ENCODE measurements around the gene RACGAP1.

RACGAP1 gene

GRCh38 chr12:50025187-50026059 is at the start of gene RACGAP1:
Gene RACGAP1, minus strand, starts transcription at chr12:50025494. Its CDS starts 8,779 bp downstream, at chr12:50016715.
- peak; percentile 100 for DNase-seq (ENCODE audit: low spot score)

GRCh38 chr12:50073712-50074111 is 48.4 kb upstream of the RACGAP1 start:
- no peak for DNase-seq (ENCODE audit: low spot score)

- no peak for DNase-seq (ENCODE audit: low spot score)
Observed at GRCh38 chr12:50073206-50073605, 47.9 kb upstream of the RACGAP1 start.

GRCh38 chr12:50072198-50072907 is 47.1 kb upstream of the RACGAP1 start:
- no peak for DNase-seq (ENCODE audit: low spot score)

GRCh38 chr12:50070314-50071060 is 45.2 kb upstream of the RACGAP1 start:
- DNase-seq (ENCODE audit: low spot score), result peak; percentile 58

- no peak for DNase-seq (ENCODE audit: low spot score)
Observed at GRCh38 chr12:50069539-50069938, 44.2 kb upstream of the RACGAP1 start.

- DNase-seq (ENCODE audit: low spot score), result no peak
Observed at GRCh38 chr12:50069069-50069468, 43.8 kb upstream of the RACGAP1 start.

GRCh38 chr12:50066402-50066801 is 41.1 kb upstream of the RACGAP1 start:
- DNase-seq (ENCODE audit: low spot score), result no peak

GRCh38 chr12:50065726-50066310 is 40.5 kb upstream of the RACGAP1 start:
- no peak for DNase-seq (ENCODE audit: low spot score)

GRCh38 chr12:50062728-50063460 is 37.6 kb upstream of the RACGAP1 start:
- DNase-seq (ENCODE audit: low spot score), result no peak

GRCh38 chr12:50061946-50062686 is 36.8 kb upstream of the RACGAP1 start:
- no peak for DNase-seq (ENCODE audit: low spot score)

- DNase-seq (ENCODE audit: low spot score), result no peak
Observed at GRCh38 chr12:50061171-50061570, 35.9 kb upstream of the RACGAP1 start.

GRCh38 chr12:50060120-50060468 is 34.8 kb upstream of the RACGAP1 start:
- DNase-seq (ENCODE audit: low spot score), result no peak

- DNase-seq (ENCODE audit: low spot score), result no peak
Observed at GRCh38 chr12:50059440-50060119, 34.3 kb upstream of the RACGAP1 start.

GRCh38 chr12:50058743-50059312 is 33.5 kb upstream of the RACGAP1 start:
- no peak for DNase-seq (ENCODE audit: low spot score)

GRCh38 chr12:50057896-50058670 is 32.8 kb upstream of the RACGAP1 start:
- DNase-seq (ENCODE audit: low spot score), result no peak

- DNase-seq (ENCODE audit: low spot score), result peak; percentile 42
Observed at GRCh38 chr12:50057000-50057841, 31.9 kb upstream of the RACGAP1 start, which contains the start of gene ASIC1. Gene ASIC1, plus strand, starts transcription at chr12:50057596. Its CDS starts 1,171 bp downstream, at chr12:50058767.

GRCh38 chr12:50056639-50056976 is 31.3 kb upstream of the RACGAP1 start:
- no peak for DNase-seq (ENCODE audit: low spot score)
